HEK293 (cell line): ENCODE results near the gene FBXW2.

Experiments used
- CTCF ChIA-PET: fragments of 350-600 bp; formaldehyde crosslinking; extraction: SDS; loops from one replicate; lab custom pipeline; 2021; ENCODE audit warnings: antibody characterized with exemption; lab: Yijun Ruan, JAX
- POLR2A ChIA-PET: fragments of 300-600 bp; formaldehyde crosslinking; extraction: SDS; loops from one replicate; lab custom pipeline; 2020; ENCODE audit warnings: antibody characterized with exemption, inconsistent platforms; lab: Yijun Ruan, JAX
- H3K27ac ChIP-seq: fragments of 200-500 bp; sonication (Bioruptor generic); 2 replicates; pipeline ENCODE4 v1.5.1; 2014; ENCODE audit warnings: low read depth, low read length, control low read depth, inconsistent platforms; ENCODE audit errors: extremely low read depth
- H3K36me3 ChIP-seq, 2 experiments: fragments of 200-500 bp in 1 of 2; sonication (Bioruptor generic) in 1 of 2; 1 replicate in 1 of 2; 2 replicates in 1 of 2; pipeline ENCODE4 v1.5.1; 2014 to 2017; ENCODE audit warnings: inconsistent platforms in 2 of 2, low read length in 2 of 2; ENCODE audit not compliant: control insufficient read depth in 2 of 2, insufficient read depth in 1 of 2
- H3K4me1 ChIP-seq: fragments of 200-500 bp; sonication (Bioruptor generic); 2 replicates; pipeline ENCODE4 v1.5.1; 2014; ENCODE audit warnings: mild to moderate bottlenecking, low read length, inconsistent platforms; ENCODE audit not compliant: control insufficient read depth, insufficient read depth
- H3K4me3 ChIP-seq: 2 replicates; pipeline ENCODE4 v1.5.1; 2011; ENCODE audit warnings: low read depth, mild to moderate bottlenecking, control low read depth, low read length, moderate library complexity
- H3K9me3 ChIP-seq: fragments of 200-500 bp; sonication (Bioruptor generic); 2 replicates; pipeline ENCODE4 v1.5.1; 2014; ENCODE audit warnings: low read depth, low read length, inconsistent platforms; ENCODE audit not compliant: control insufficient read depth, insufficient read depth
- RBAK ChIP-seq: fragments of 450-650 bp; formaldehyde crosslinking; IDR thresholded peaks from 2 replicates; pipeline ENCODE4 v1.5.1; 2016; ENCODE audit warnings: missing biosample characterization, missing genetic modification characterization
- ZBTB48 ChIP-seq: fragments of 450-650 bp; formaldehyde crosslinking; IDR thresholded peaks from 2 replicates; pipeline ENCODE4 v1.5.1; 2016; ENCODE audit warnings: missing biosample characterization, missing genetic modification characterization
- ZFP3 ChIP-seq: fragments of 450-650 bp; formaldehyde crosslinking; IDR thresholded peaks from 2 replicates; pipeline ENCODE4 v1.5.1; 2016; ENCODE audit warnings: low read depth, missing biosample characterization, missing genetic modification characterization
- ZNF133 ChIP-seq: fragments of 450-650 bp; formaldehyde crosslinking; IDR thresholded peaks from 2 replicates; pipeline ENCODE4 v1.5.1; 2016; ENCODE audit warnings: missing biosample characterization, missing genetic modification characterization
- ZNF175 ChIP-seq: fragments of 450-650 bp; formaldehyde crosslinking; IDR thresholded peaks from 2 replicates; pipeline ENCODE4 v1.5.1; 2016; ENCODE audit warnings: missing biosample characterization, missing genetic modification characterization
- ZNF544 ChIP-seq: fragments of 450-650 bp; formaldehyde crosslinking; IDR thresholded peaks from 2 replicates; pipeline ENCODE4 v1.5.0; 2017; ENCODE audit warnings: missing biosample characterization, missing genetic modification characterization
- ZNF561 ChIP-seq: fragments of 450-650 bp; IDR thresholded peaks from 2 replicates; pipeline ENCODE4 v1.5.1; 2018; ENCODE audit warnings: missing biosample characterization, missing genetic modification characterization, borderline replicate concordance
- TF ChIP-seq, protein P1 (sequence below): fragments of 450-650 bp; formaldehyde crosslinking; IDR thresholded peaks from 2 replicates; pipeline ENCODE4 v1.5.1; 2017; ENCODE audit warnings: missing biosample characterization, missing genetic modification characterization
- TF ChIP-seq, protein P2 (sequence below): fragments of 450-650 bp; formaldehyde crosslinking; IDR thresholded peaks from 2 replicates; pipeline ENCODE4 v1.5.1; 2016; ENCODE audit warnings: missing biosample characterization, missing genetic modification characterization
- TF ChIP-seq, protein P3 (sequence below): fragments of 450-650 bp; formaldehyde crosslinking; IDR thresholded peaks from 2 replicates; pipeline ENCODE4 v1.5.1; 2016; ENCODE audit warnings: missing biosample characterization, missing genetic modification characterization
- TF ChIP-seq, protein P4 (sequence below): fragments of 450-650 bp; formaldehyde crosslinking; IDR thresholded peaks from 2 replicates; pipeline ENCODE4 v1.5.1; 2016; ENCODE audit warnings: missing biosample characterization, missing genetic modification characterization, borderline replicate concordance

The FBXW2 gene

DNA sequence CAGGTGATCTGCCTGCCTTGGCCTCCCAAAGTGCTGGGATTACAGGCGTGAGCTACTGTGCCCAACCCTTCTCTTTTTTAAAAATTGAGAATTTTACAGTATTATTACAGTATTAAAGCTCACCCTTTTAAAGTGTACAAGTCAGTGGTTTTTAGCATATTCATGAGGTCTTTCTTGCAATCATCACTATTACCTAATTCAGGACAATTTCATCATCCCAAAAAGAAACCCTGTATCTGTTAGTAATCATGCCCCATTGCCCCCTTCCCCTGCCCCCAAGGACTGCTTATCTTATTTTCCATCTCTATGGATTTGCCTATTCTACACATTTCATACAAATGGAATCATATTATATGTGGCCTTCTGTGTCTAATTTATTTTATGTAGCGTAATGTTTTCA, 56.3 kb downstream of the FBXW2 start:
- TF ChIP-seq, protein P1, sequence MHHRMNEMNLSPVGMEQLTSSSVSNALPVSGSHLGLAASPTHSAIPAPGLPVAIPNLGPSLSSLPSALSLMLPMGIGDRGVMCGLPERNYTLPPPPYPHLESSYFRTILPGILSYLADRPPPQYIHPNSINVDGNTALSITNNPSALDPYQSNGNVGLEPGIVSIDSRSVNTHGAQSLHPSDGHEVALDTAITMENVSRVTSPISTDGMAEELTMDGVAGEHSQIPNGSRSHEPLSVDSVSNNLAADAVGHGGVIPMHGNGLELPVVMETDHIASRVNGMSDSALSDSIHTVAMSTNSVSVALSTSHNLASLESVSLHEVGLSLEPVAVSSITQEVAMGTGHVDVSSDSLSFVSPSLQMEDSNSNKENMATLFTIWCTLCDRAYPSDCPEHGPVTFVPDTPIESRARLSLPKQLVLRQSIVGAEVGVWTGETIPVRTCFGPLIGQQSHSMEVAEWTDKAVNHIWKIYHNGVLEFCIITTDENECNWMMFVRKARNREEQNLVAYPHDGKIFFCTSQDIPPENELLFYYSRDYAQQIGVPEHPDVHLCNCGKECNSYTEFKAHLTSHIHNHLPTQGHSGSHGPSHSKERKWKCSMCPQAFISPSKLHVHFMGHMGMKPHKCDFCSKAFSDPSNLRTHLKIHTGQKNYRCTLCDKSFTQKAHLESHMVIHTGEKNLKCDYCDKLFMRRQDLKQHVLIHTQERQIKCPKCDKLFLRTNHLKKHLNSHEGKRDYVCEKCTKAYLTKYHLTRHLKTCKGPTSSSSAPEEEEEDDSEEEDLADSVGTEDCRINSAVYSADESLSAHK (tag by site-specific recombination): no peak
- TF ChIP-seq, protein P2, sequence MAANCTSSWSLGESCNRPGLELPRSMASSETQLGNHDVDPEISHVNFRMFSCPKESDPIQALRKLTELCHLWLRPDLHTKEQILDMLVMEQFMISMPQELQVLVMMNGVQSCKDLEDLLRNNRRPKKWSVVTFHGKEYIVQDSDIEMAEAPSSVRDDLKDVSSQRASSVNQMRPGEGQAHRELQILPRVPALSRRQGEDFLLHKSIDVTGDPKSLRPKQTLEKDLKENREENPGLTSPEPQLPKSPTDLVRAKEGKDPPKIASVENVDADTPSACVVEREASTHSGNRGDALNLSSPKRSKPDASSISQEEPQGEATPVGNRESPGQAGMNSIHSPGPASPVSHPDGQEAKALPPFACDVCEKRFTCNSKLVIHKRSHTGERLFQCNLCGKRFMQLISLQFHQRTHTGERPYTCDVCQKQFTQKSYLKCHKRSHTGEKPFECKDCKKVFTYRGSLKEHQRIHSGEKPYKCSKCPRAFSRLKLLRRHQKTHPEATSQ (tag by site-specific recombination): no peak
- no peak for TF ChIP-seq ZNF561 (tag by site-specific recombination)
- TF ChIP-seq, protein P3, sequence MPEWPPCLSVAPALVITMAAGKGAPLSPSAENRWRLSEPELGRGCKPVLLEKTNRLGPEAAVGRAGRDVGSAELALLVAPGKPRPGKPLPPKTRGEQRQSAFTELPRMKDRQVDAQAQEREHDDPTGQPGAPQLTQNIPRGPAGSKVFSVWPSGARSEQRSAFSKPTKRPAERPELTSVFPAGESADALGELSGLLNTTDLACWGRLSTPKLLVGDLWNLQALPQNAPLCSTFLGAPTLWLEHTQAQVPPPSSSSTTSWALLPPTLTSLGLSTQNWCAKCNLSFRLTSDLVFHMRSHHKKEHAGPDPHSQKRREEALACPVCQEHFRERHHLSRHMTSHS (tag by site-specific recombination): no peak
- no peak for TF ChIP-seq ZNF175 (tag by site-specific recombination)
- no peak for TF ChIP-seq RBAK (tag by site-specific recombination)
- TF ChIP-seq ZNF544: no peak
- no peak for TF ChIP-seq ZBTB48 (tag by site-specific recombination)
- no peak for TF ChIP-seq ZNF133 (tag by site-specific recombination)
- TF ChIP-seq, protein P4, sequence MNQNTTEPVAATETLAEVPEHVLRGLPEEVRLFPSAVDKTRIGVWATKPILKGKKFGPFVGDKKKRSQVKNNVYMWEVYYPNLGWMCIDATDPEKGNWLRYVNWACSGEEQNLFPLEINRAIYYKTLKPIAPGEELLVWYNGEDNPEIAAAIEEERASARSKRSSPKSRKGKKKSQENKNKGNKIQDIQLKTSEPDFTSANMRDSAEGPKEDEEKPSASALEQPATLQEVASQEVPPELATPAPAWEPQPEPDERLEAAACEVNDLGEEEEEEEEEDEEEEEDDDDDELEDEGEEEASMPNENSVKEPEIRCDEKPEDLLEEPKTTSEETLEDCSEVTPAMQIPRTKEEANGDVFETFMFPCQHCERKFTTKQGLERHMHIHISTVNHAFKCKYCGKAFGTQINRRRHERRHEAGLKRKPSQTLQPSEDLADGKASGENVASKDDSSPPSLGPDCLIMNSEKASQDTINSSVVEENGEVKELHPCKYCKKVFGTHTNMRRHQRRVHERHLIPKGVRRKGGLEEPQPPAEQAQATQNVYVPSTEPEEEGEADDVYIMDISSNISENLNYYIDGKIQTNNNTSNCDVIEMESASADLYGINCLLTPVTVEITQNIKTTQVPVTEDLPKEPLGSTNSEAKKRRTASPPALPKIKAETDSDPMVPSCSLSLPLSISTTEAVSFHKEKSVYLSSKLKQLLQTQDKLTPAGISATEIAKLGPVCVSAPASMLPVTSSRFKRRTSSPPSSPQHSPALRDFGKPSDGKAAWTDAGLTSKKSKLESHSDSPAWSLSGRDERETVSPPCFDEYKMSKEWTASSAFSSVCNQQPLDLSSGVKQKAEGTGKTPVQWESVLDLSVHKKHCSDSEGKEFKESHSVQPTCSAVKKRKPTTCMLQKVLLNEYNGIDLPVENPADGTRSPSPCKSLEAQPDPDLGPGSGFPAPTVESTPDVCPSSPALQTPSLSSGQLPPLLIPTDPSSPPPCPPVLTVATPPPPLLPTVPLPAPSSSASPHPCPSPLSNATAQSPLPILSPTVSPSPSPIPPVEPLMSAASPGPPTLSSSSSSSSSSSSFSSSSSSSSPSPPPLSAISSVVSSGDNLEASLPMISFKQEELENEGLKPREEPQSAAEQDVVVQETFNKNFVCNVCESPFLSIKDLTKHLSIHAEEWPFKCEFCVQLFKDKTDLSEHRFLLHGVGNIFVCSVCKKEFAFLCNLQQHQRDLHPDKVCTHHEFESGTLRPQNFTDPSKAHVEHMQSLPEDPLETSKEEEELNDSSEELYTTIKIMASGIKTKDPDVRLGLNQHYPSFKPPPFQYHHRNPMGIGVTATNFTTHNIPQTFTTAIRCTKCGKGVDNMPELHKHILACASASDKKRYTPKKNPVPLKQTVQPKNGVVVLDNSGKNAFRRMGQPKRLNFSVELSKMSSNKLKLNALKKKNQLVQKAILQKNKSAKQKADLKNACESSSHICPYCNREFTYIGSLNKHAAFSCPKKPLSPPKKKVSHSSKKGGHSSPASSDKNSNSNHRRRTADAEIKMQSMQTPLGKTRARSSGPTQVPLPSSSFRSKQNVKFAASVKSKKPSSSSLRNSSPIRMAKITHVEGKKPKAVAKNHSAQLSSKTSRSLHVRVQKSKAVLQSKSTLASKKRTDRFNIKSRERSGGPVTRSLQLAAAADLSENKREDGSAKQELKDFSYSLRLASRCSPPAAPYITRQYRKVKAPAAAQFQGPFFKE (tag by site-specific recombination): no peak
- Histone ChIP-seq H3K27ac (no peak overlapping the region), H3K9me3 (no peaks in the 10 kb centered on the region), H3K36me3 (no peaks in the 10 kb centered on the region), H3K4me3 (no peak overlapping the region), H3K4me1 (no peaks in the 10 kb centered on the region)
- ChIA-PET POLR2A (no interaction called here), CTCF (interaction anchor here (0.6 to 2.6 kb wide), 5 partner anchors 9 to 198 kb away, joined by 3 to 9 read pairs (median 4); no protein-coding TSS in a partner anchor)

DNA sequence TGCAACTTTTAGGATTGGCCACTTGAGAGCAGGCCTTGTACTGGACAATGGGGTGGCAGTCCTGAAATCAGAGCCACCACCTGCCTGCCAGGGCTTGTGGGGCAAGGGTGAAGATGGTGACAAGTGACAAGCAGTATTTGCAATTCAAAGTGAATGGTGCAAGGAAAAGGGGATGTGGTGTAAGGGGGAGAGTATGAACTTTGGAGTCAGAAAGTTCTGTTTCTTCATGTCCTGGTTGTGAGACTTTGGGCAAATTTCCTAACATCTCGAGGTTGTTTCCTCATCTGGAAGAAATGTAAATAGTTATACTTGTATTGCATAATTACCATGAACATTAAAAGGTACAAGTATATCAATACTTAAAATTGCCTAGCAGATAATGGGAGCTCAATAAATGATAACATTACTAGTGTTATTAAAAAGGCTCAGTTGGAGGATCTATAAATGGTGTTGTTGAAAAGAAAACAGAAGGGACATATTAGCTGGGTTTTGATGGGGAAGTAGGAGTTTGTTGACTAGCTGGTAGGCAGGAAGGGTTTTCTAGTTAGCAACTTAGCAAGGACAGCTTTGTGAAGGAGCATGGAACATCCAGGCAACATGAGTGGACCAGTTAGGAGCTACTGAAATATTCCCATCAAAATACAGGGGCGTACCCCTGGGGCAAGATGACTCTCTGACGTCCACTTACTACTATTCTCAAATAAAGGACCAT, 57.6 kb downstream of the FBXW2 start:
- CTCF ChIA-PET: interaction anchor here (0.5 to 2.6 kb wide), 3 partner anchors 20 to 231 kb away, joined by 4 to 9 read pairs (median 5); no protein-coding TSS in a partner anchor
- Histone ChIP-seq H3K9me3 (no peaks in the 10 kb centered on the region), H3K4me1 (no peaks in the 10 kb centered on the region), H3K36me3 (no peaks in the 10 kb centered on the region), H3K27ac (no peak overlapping the region), H3K4me3 (no peak overlapping the region)
- POLR2A ChIA-PET: interaction anchor here (0.5 kb wide), 2 partner anchors 25 to 155 kb away, joined by 3 to 8 read pairs; partner anchors contain the start of gene CDK5RAP2
- TF ChIP-seq ZNF561 (tag by site-specific recombination) (no peak), ZFP3 (tag by site-specific recombination) (peak; percentile 82)
